GM19025 (cell line): ENCODE results near the gene URB1.
"Not testable (repeated sequence)": the region's sequence is repeated elsewhere in the genome, so short reads cannot be mapped to it uniquely, and the experiment has no call there.

Source experiments
- ATAC-seq: cut with Tn5 transposase; IDR thresholded peaks from one replicate; pipeline ENCODE4 v1.9.1; 2021; ENCODE audit warnings: mild to moderate bottlenecking, low read depth, moderate library complexity; ENCODE audit not compliant: unreplicated experiment

URB1 gene

GRCh38 chr21:32412162-32413014, 19.6 kb upstream of the URB1 start, which contains the start of gene EVA1C:
TSS of gene EVA1C (plus strand) at chr21:32412706. CDS start at chr21:32412854, 148 bp downstream.
- ATAC-seq, result no peak

GRCh38 chr21:32411350-32412161, 18.7 kb upstream of the URB1 start:
- ATAC-seq, result no peak

GRCh38 chr21:32410916-32411315, 18.1 kb upstream of the URB1 start:
- ATAC-seq, result no peak

GRCh38 chr21:32410291-32410690, 17.5 kb upstream of the URB1 start:
- no peak for ATAC-seq

- ATAC-seq, result no peak
Measured at GRCh38 chr21:32406405-32406804, 13.6 kb upstream of the URB1 start.

GRCh38 chr21:32403201-32403777, 10.5 kb upstream of the URB1 start:
- ATAC-seq, result no peak

GRCh38 chr21:32393677-32394001, 827 bp upstream of the URB1 start:
- no peak for ATAC-seq

GRCh38 chr21:32392299-32392879, 423 bp downstream of the URB1 start:
- peak; percentile 44 for ATAC-seq

GRCh38 chr21:32391755-32392154, 1.1 kb downstream of the URB1 start:
- no peak for ATAC-seq

GRCh38 chr21:32390537-32391224, 2.1 kb downstream of the URB1 start:
- ATAC-seq, result not testable (repeated sequence)

GRCh38 chr21:32389337-32390015, 3.3 kb downstream of the URB1 start:
- no peak for ATAC-seq

- no peak for ATAC-seq
Measured at GRCh38 chr21:32388306-32388705, 4.5 kb downstream of the URB1 start.

- ATAC-seq, result no peak
Measured at GRCh38 chr21:32387151-32387550, 5.7 kb downstream of the URB1 start.

GRCh38 chr21:32386195-32386870, 6.5 kb downstream of the URB1 start:
- ATAC-seq, result no peak

GRCh38 chr21:32383812-32384211, 9.0 kb downstream of the URB1 start:
- ATAC-seq, result no peak

- ATAC-seq, result no peak
Measured at GRCh38 chr21:32382108-32382644, 10.6 kb downstream of the URB1 start.

GRCh38 chr21:32381571-32381970, 11.2 kb downstream of the URB1 start:
- no peak for ATAC-seq

- ATAC-seq, result no peak
Measured at GRCh38 chr21:32380940-32381339, 11.9 kb downstream of the URB1 start.

GRCh38 chr21:32378956-32379355, 13.9 kb downstream of the URB1 start:
- ATAC-seq, result no peak
